Fibroblast of skin of abdomen (primary cell): Measurements from ENCODE around the gene CCL16. TPM values are rescaled to one million over a fixed set of nuclear protein-coding genes. Genes with fewer than 3 reads are reported as not detected.
"Not testable (repeated sequence)": the region's sequence is repeated elsewhere in the genome, so short reads cannot be mapped to it uniquely, and the experiment has no call there.

ENCODE experiments used
- DNase-seq: peaks from one replicate; pipeline ENCODE4 v3.0.0-alpha.2; 2013
- polyA plus RNA-seq, 2 experiments: library from polyadenylated mRNA; unstranded; fragments of 120-200 nt; gene quantifications; one replicate each; pipeline ENCODE4 v1.2.1, GENCODE V29; 2013; ENCODE audit not compliant: insufficient read length in 2 of 2

CCL16 gene
- not detected for polyA plus RNA-seq (2013, experiment 1 of 2; ENCODE audit: insufficient read length)
- polyA plus RNA-seq (2013, experiment 2 of 2; ENCODE audit: insufficient read length): not detected

- DNase-seq: no peak
Observed at GRCh38 chr17:35981246-35981645, at the start of gene CCL16. CCL16 (minus strand) TSS chr17:35981497; CDS start chr17:35981420, 77 bp downstream.

GRCh38 chr17:36030956-36031355 lies 49.7 kb upstream of the CCL16 start:
- no peak for DNase-seq

DNA sequence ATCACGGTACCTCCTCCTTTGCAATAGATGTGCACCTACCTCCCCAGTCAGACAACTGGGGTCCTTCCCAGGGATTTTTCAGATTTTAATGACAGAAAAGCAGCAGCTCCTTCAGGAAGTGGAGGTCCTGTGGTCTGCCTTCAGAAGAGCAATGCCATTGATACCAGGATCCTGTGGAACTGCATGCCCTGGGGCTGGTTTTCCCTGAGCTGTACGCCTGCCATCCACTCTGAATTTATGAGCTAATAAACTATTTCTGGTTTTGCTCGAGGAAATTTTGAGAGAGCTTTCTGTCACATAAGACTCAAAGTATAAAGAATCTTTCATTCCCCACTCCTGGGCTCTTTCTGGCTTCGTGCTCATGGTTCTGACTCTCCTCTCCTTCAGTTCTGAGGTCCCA lies 46.5 kb upstream of the CCL16 start:
- DNase-seq: no peak

DNA sequence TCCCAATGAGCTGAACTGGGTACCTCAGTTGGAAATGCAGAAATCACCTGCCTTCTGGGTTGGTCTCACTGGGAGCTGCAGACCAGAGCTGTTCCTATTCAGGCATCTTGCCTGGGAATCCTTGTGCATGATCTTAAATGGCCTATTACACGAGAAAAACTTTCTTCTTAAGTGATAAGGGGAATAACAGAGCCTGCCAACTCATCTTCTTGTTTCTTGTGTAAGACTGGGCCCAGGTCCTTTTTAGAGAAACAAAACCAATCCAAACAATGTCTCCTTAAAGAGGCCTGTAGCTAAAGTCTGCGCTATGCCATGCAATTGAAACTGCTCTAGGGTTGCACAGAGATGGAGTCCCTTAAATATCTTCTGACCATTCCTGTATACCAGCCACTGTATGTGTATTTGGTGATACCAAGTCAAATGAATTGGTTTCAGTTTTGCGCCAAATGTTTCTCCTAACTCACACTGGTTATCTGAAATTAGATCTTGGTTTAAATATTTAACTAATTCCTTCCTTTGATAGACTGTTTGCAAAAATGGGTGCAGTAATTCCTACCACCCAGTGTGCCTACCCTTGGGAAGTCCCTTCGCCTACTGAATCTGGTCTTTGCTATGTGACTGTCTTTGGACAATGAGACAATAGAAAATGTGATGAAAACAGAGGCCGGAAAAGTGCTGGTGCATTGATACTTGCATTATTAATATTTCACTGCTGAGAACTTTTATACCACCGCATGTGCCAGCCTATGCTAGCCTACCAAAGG lies 43.0 kb upstream of the CCL16 start:
- DNase-seq: no peak

GRCh38 chr17:36019423-36019822 lies 38.1 kb upstream of the CCL16 start:
- no peak for DNase-seq

- DNase-seq: no peak
Observed at GRCh38 chr17:36017799-36018198, 36.5 kb upstream of the CCL16 start, which contains the start of gene CCL23. CCL23 (minus strand) TSS chr17:36017972; CDS start chr17:36017897, 75 bp downstream.

GRCh38 chr17:36016555-36016954 lies 35.3 kb upstream of the CCL16 start:
- DNase-seq: no peak

GRCh38 chr17:36015895-36016294 lies 34.6 kb upstream of the CCL16 start:
- not testable (repeated sequence) for DNase-seq

DNA sequence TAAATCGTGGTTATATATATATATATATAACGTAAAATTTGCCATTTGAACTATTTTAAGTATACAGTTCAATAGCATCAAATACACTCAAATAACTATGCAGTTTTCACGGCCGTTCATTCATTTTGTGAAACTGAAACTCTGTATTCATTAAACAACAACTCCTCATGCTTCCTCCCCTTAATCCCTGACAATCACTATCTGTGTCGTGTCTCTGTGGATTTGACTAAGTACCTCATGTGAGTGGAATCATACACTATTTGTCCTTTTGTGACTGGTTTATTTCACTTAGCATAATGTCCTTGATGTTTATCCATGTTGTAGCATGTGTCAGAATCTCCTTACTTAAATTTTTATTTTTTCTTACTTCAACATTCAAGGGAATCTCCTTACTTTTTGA lies 33.6 kb upstream of the CCL16 start:
- no peak for DNase-seq

- DNase-seq: no peak
Observed at GRCh38 chr17:36011201-36011600, 29.9 kb upstream of the CCL16 start.

DNA sequence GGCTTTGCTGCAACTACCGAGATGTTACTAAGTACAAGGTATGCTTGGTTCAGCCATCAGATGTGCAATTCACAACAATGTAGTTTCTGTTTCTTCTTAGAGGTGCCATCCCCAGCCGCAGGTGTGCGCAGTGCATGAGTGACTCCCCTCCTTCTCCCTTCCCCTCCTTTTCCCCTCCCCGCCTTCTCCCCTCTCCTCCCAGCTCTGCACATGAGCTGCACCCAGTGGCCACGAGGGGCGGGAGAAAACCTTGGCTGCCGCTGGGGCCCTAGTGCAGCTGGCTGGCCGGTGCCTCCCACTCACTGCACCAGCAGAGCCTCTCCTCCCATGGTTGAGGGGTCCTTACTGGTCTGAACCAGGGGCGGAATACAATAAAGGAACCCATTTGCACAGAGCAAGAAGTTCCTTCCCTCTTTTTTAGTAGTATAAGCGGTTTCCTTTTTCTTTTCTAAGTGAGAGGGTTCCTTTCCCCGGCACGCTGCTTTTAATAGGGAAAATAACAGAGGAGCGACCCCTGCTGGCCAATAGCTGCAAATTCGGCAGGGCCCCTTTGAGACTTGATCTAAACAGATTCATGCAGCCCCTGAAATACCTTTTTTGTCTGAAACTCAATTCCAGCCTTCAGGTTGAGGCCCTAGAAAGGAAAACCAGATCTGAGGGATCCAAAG lies 27.8 kb upstream of the CCL16 start:
- no peak for DNase-seq

DNA sequence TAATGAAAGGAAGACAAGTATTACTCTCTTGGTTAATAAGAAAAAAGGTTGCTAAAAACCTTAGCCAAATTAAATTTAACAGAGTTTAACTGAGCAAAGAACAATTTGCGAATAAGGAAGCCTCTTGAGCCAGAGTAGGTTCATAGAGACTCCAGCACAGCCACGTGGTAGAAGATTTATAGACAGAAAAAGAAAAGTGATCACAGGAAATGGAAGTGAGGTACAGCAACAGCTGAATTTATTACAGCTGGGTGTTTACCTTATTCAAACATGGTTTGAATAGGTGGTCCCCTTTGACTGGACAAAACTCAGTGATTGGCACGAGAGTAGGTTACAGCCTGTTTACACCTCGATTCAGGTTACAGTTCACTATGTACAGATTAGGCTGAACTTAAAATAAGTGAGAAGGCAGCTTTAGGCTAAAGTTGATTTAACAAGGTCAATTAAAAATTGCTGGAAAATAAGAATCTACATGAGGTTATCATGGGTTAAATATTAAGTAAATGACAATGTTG lies 23.4 kb upstream of the CCL16 start:
- no peak for DNase-seq

- DNase-seq: no peak
Observed at GRCh38 chr17:36002631-36003030, 21.3 kb upstream of the CCL16 start.

DNA sequence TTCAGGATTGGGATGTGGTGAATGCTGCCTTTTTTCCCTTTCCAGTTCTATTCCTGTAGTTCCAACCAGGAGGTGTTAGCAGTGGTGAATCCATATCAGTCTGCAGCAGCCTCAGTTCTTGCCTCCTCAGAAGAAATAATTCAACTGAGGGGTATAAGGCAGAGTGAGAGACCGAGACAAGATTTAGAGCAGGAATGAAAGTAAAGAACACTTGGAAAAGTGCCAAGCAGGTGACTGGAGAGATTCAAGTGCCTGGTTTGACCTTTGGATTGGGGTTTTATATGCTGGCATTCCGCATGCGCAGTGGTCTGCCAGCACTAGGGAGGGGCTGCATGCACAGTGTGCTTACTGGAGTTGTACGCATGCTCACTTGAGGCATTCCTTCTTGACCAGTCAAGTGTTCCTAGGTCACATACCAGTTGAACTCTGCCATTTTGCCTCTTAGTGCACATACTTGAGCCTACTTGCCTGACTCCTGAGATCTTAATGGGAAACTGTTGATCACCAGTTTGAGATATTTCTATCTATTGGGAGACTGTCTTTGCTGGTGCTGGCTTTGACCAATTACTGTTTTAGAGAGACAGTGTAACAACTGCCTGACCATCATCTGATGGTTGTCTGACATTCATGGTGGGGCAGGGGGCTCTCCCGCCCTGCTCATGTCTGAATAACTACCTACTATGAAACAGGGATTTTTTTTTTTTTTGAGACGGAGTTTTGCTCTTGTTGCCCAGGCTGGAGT lies 20.7 kb upstream of the CCL16 start:
- DNase-seq: no peak

- no peak for DNase-seq
Observed at GRCh38 chr17:36001110-36001771, 19.9 kb upstream of the CCL16 start, which contains the start of gene CCL15. CCL15 (minus strand) TSS chr17:36001553; CDS start chr17:36001492, 61 bp downstream.

- no peak for DNase-seq
Observed at GRCh38 chr17:36000732-36001109, 19.4 kb upstream of the CCL16 start.

GRCh38 chr17:35998756-35999155 lies 17.5 kb upstream of the CCL16 start:
- no peak for DNase-seq

GRCh38 chr17:35998018-35998545 lies 16.8 kb upstream of the CCL16 start:
- DNase-seq: no peak

GRCh38 chr17:35995346-35995745 lies 14.0 kb upstream of the CCL16 start:
- DNase-seq: not testable (repeated sequence)

DNA sequence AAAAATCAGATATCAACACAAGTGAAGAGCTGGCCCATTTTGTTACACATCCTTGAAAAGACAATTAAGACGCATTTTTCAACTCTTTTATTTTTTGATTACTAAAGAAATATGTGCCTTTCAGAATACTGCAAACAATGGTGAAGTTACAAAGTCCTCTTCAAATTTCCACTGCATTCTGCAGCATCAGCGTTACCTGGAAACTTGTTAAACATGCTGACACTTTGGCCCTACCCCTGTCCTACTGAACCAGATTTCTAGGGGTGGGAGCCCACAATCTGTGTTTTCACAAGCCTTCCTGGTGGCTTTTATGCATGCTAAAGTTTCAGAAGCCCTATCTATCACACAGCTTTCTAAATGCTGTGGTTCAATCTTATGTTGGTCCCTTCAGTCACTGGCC lies 9.8 kb upstream of the CCL16 start:
- no peak for DNase-seq

GRCh38 chr17:35988164-35988563 lies 6.9 kb upstream of the CCL16 start:
- no peak for DNase-seq

DNA sequence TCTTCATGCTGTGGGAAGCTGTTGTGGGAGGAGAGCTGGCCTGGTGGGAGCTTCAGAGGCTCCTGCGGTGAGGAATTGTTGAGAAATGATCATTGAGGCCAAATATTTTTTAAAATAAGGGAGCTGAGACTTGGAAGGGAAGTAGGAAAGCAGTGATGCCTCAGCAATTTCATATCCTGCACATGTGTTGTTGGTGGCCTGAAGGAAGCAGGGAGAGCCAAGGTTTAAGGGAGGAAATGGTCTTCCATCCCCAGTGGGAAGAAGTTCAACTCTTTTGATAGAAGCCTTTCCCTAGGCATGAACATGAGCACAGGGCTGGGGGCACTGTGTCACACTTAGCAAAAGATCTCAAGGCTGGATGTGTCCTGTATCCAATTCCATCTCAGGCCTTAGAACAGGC lies 5.3 kb upstream of the CCL16 start, which contains the start of gene CCL14:
TSS of gene CCL14 (minus strand) at position 87 of the 400 bp plus-strand sequence. CDS start at position 7, 80 bp downstream.
- DNase-seq: no peak
